HL-60 (cell line): ENCODE measurements around the gene PRICKLE2.

Experiments used
- DNase-seq, 2 experiments: peaks; one replicate each; pipeline ENCODE4 v3.0.0-alpha.2; 2010 to 2020; ENCODE audit warnings: low read depth in 1 of 2, low spot score in 1 of 2
- H3K27ac ChIP-seq: fragments of 250-450 bp; sonication (Bioruptor Pico); replicated peaks from 2 replicates; pipeline ENCODE4 v1.5.1; 2020; ENCODE audit warnings: mild to moderate bottlenecking, moderate library complexity
- H3K27me3 ChIP-seq: fragments of 250-450 bp; sonication (Bioruptor Pico); 2 replicates; pipeline ENCODE4 v1.5.1; 2021; ENCODE audit warnings: mild to moderate bottlenecking, moderate library complexity; ENCODE audit not compliant: insufficient read depth, poor library complexity, severe bottlenecking
- H3K4me3 ChIP-seq: replicated peaks from 2 replicates; pipeline ENCODE4 v1.5.1; 2011; ENCODE audit warnings: mild to moderate bottlenecking, control low read depth, low read length; ENCODE audit not compliant: insufficient read depth
- CTCF ChIP-seq: IDR thresholded peaks from one replicate; pipeline ENCODE4 v1.5.1; 2011; ENCODE audit warnings: low read length, control low read depth, inconsistent platforms; ENCODE audit not compliant: insufficient read depth
- GABPA ChIP-seq: IDR thresholded peaks from 2 replicates; pipeline ENCODE4 v1.6.1; 2012; ENCODE audit warnings: low read depth
- POLR2AphosphoS5 ChIP-seq: IDR thresholded peaks from 2 replicates; pipeline ENCODE4 v1.6.1; 2012; ENCODE audit warnings: low read depth
- REST ChIP-seq: IDR thresholded peaks from 2 replicates; pipeline ENCODE4 v1.6.1; 2012; ENCODE audit warnings: low read depth; ENCODE audit not compliant: insufficient replicate concordance
- SPI1 ChIP-seq: IDR thresholded peaks from 2 replicates; pipeline ENCODE4 v1.6.1; 2012; ENCODE audit warnings: low read depth, mild to moderate bottlenecking, borderline replicate concordance

Gene PRICKLE2

GRCh38 chr3:64130436-64130835 lies 94.8 kb downstream of the PRICKLE2 start:
- no peak overlapping the region for H3K4me3 ChIP-seq
- TF ChIP-seq SPI1 (no peak), GABPA (no peak), POLR2AphosphoS5 (no peak)
- DNase-seq, result no peak
- H3K27ac ChIP-seq, result no peak overlapping the region
- H3K27me3 ChIP-seq, result peaks cover 2% of the 10 kb centered on the region

GRCh38 chr3:64129581-64129980 lies 95.7 kb downstream of the PRICKLE2 start:
- H3K27ac ChIP-seq, result no peak overlapping the region
- no peak overlapping the region for H3K4me3 ChIP-seq
- no peak for TF ChIP-seq POLR2AphosphoS5
- no peak for TF ChIP-seq SPI1
- no peak for TF ChIP-seq REST
- TF ChIP-seq GABPA, result no peak
- TF ChIP-seq CTCF, result no peak
- H3K27me3 ChIP-seq, result peaks cover 2% of the 10 kb centered on the region
- DNase-seq, result no peak

GRCh38 chr3:64129106-64129505 lies 96.2 kb downstream of the PRICKLE2 start:
- TF ChIP-seq REST (no peak), SPI1 (no peak), CTCF (no peak), GABPA (no peak), POLR2AphosphoS5 (no peak)
- Histone ChIP-seq H3K4me3 (no peak overlapping the region), H3K27ac (no peak overlapping the region), H3K27me3 (peaks cover 2% of the 10 kb centered on the region)
- no peak for DNase-seq

GRCh38 chr3:64125561-64125960 lies 99.7 kb downstream of the PRICKLE2 start:
- TF ChIP-seq SPI1 (no peak), REST (no peak), CTCF (no peak), POLR2AphosphoS5 (no peak), GABPA (no peak)

More at GRCh38 chr3:64125561-64125960, 99.7 kb downstream of the PRICKLE2 start:
- H3K27me3 ChIP-seq, result no peaks in the 10 kb centered on the region
- H3K4me3 ChIP-seq, result no peak overlapping the region
- no peak overlapping the region for H3K27ac ChIP-seq
- no peak for DNase-seq
